ENCODE data around the gene STAT3. TPM values are rescaled to one million over a fixed set of nuclear protein-coding genes. Genes with fewer than 3 reads are reported as not detected.
A peak's percentile ranks its signal among the peaks of the same experiment; 100 is the strongest.

The STAT3 gene
- polyA plus RNA-seq, 1 donor, result 70.4 TPM

GRCh38 chr17:42294469-42295398 lies 93.5 kb downstream of the STAT3 start:
- no peak for DNase-seq

GRCh38 chr17:42291129-42291528 lies 97.1 kb downstream of the STAT3 start:
- no peak for DNase-seq

- no peak for DNase-seq
These were observed 97.7 kb downstream of the STAT3 start for GRCh38 chr17:42290577-42290976.

GRCh38 chr17:42289611-42290181 lies 98.5 kb downstream of the STAT3 start:
- no peak for DNase-seq

GRCh38 chr17:42288803-42289610 lies 99.2 kb downstream of the STAT3 start:
- no peak for DNase-seq

- peak; percentile 91 for DNase-seq
These were observed 100.1 kb downstream of the STAT3 start, which contains the start of gene STAT5A for GRCh38 chr17:42287977-42288802. STAT5A (plus strand) TSS chr17:42288498; CDS start chr17:42289412, 914 bp downstream.

- DNase-seq, result peak; percentile 52
These were observed 100.8 kb downstream of the STAT3 start for GRCh38 chr17:42287305-42287976.

GRCh38 chr17:42286411-42287221 lies 101.6 kb downstream of the STAT3 start:
- no peak for DNase-seq

GRCh38 chr17:42285346-42286050 lies 102.7 kb downstream of the STAT3 start:
- no peak for DNase-seq

GRCh38 chr17:42284566-42284965 lies 103.7 kb downstream of the STAT3 start:
- DNase-seq, result no peak

- no peak for DNase-seq
These were observed 104.2 kb downstream of the STAT3 start for GRCh38 chr17:42284024-42284369.

- no peak for DNase-seq
These were observed 104.8 kb downstream of the STAT3 start for GRCh38 chr17:42283241-42284023.

GRCh38 chr17:42282478-42283080 lies 105.7 kb downstream of the STAT3 start:
- no peak for DNase-seq

- DNase-seq, result no peak
These were observed 106.6 kb downstream of the STAT3 start for GRCh38 chr17:42281571-42282096.

GRCh38 chr17:42279776-42280630 lies 108.2 kb downstream of the STAT3 start:
- DNase-seq, result no peak

- no peak for DNase-seq
These were observed 110.9 kb downstream of the STAT3 start for GRCh38 chr17:42277342-42277712.

GRCh38 chr17:42276609-42277341 lies 111.5 kb downstream of the STAT3 start:
- DNase-seq, result peak; percentile 53
